ENCODE results near the gene APOM.

APOM gene

GRCh38 chr6:31683591-31683990 lies 27.9 kb downstream of the APOM start:
- DNase-seq, result no peak

- DNase-seq, result no peak
Measured at GRCh38 chr6:31686483-31686882, 30.8 kb downstream of the APOM start.

GRCh38 chr6:31687321-31687720 lies 31.6 kb downstream of the APOM start:
- DNase-seq, result no peak

- no peak for DNase-seq
Measured at GRCh38 chr6:31687860-31688693, 32.4 kb downstream of the APOM start.

- DNase-seq, result no peak
Measured at GRCh38 chr6:31689249-31690110, 33.8 kb downstream of the APOM start.

GRCh38 chr6:31690231-31691077 lies 34.8 kb downstream of the APOM start:
- DNase-seq, result no peak

GRCh38 chr6:31691078-31691463 lies 35.4 kb downstream of the APOM start:
- no peak for DNase-seq

GRCh38 chr6:31691564-31692108 lies 35.9 kb downstream of the APOM start:
- DNase-seq, result no peak

GRCh38 chr6:31692353-31692752 lies 36.7 kb downstream of the APOM start:
- no peak for DNase-seq

- no peak for DNase-seq
Measured at GRCh38 chr6:31692886-31693285, 37.2 kb downstream of the APOM start.

GRCh38 chr6:31693535-31693934 lies 37.8 kb downstream of the APOM start:
- no peak for DNase-seq

GRCh38 chr6:31697555-31697954 lies 41.9 kb downstream of the APOM start:
- DNase-seq, result no peak

GRCh38 chr6:31700740-31701401 lies 45.2 kb downstream of the APOM start:
- DNase-seq, result no peak

- peak; percentile 41 for DNase-seq
Measured at GRCh38 chr6:31701666-31702404, 46.1 kb downstream of the APOM start.

GRCh38 chr6:31702405-31702818 lies 46.7 kb downstream of the APOM start:
- no peak for DNase-seq

- DNase-seq, result peak; percentile 95
Measured at GRCh38 chr6:31702819-31703716, 47.4 kb downstream of the APOM start, which contains the start of gene ABHD16A. Gene ABHD16A, minus strand, starts transcription at chr6:31703324. Its CDS starts 43 bp downstream, at chr6:31703281.

GRCh38 chr6:31705931-31706330 lies 50.2 kb downstream of the APOM start:
- no peak for DNase-seq

GRCh38 chr6:31706599-31706998 lies 50.9 kb downstream of the APOM start, which contains the start of gene LY6G6F:
Gene LY6G6F, plus strand, starts transcription at chr6:31706866. Its CDS starts 41 bp downstream, at chr6:31706907.
- DNase-seq, result no peak

GRCh38 chr6:31707701-31708100 lies 52.0 kb downstream of the APOM start:
- no peak for DNase-seq
